ENCODE results near the gene HTD2. TPM values are rescaled to one million over a fixed set of nuclear protein-coding genes. Genes with fewer than 3 reads are reported as not detected.

HTD2 gene
- total and polyA plus RNA-seq, 9 of the 15 experiments (the other 6 are each of a cell fraction or from before 2014, with no cell fraction given): 1.8 to 22.8 (median 9.6) TPM

GRCh38 chr3:58334506-58334884 is 28.2 kb downstream of the HTD2 start:
- peak overlapping the region; percentile 64 for H3K27ac ChIP-seq (ENCODE audit: extremely low read depth, low read depth, low read length)
- peak overlapping the region; percentile 72; the same call in 1 of the 2 replicates for H3K4me3 ChIP-seq
- no peaks in the 10 kb centered on the region for H3K9me1 ChIP-seq (ENCODE audit: control insufficient read depth, insufficient read depth, low read length)
- no peaks in the 10 kb centered on the region for H4K20me1 ChIP-seq (replicated peaks; ENCODE audit: control insufficient read depth, insufficient read depth, low read length)
- ChIA-PET POLR2A (no interaction called here), CTCF (ENCODE audit: low intra/inter-chr PET ratio) (no interaction called here)
- DNase-seq (ENCODE audit: extremely low read depth in 1 of 4, low spot score in 3 of 4) (peak in 1 of 4 experiments; percentile 17), FAIRE-seq (peak; percentile 19), ATAC-seq (peak; percentile 50)
- peak overlapping the region in 1 of 2 experiments; percentile 63; a peak in 2 of 4 replicates for H3K9ac ChIP-seq (ENCODE audit: insufficient read depth in 1 of 2, low read depth in 2 of 2, low read length in 2 of 2)
- in situ Hi-C loops (cut with MboI): no loop called here
- intact Hi-C loops (cut with micrococcal nuclease): no loop called here
- H2AFZ ChIP-seq (ENCODE audit: low read depth, low read length): peak overlapping the region; percentile 71
- no peak for TF ChIP-seq KLF13 (tag; IDR thresholded peaks at IDR 0.05; ENCODE audit: borderline replicate concordance, low read depth)
- TF ChIP-seq PML (IDR thresholded peaks at IDR 0.05; ENCODE audit: low read length): no peak
- TF ChIP-seq ETV1 (tag; conservative IDR thresholded peaks at IDR 0.05; ENCODE audit: low read depth): no peak
- no peak for TF ChIP-seq REST (IDR thresholded peaks at IDR 0.05; ENCODE audit: borderline replicate concordance)
- TF ChIP-seq REST (CRISPR knock-in tag; IDR thresholded peaks at IDR 0.05; ENCODE audit: low read depth): no peak
- 0 out of 4 replicates have a peak, but pooled peaks of 1 of the 2 experiments have one; percentile 44 for TF ChIP-seq ZNF318 (IDR thresholded peaks at IDR 0.05; ENCODE audit: borderline replicate concordance in 1 of 2, low read depth in 1 of 2)
- H3K27me3 ChIP-seq (ENCODE audit: control insufficient read depth in 2 of 2, insufficient read depth in 2 of 2, low read length in 2 of 2): no peaks in the 10 kb centered on the region
- BruUV-seq (replicated peaks): no TSS peak
- no peaks in the 10 kb centered on the region for H3K36me3 ChIP-seq (ENCODE audit: control insufficient read depth, insufficient read depth, low read length)
- no peaks in the 10 kb centered on the region for H3K9me3 ChIP-seq (replicated peaks; ENCODE audit: control insufficient read depth, insufficient read depth, low read depth, low read length)
- H3K4me2 ChIP-seq (ENCODE audit: insufficient read depth, low read length): peak overlapping the region; percentile 90
- H3K4me1 ChIP-seq (replicated peaks in 1 of 2; ENCODE audit: control insufficient read depth in 2 of 2, insufficient read depth in 2 of 2, low read length in 2 of 2): peaks cover 15 to 16% of the 10 kb centered on the region in 2 experiments; a peak in 4 of 5 replicates
- peaks cover 28% of the 10 kb centered on the region for H3K79me2 ChIP-seq (ENCODE audit: control insufficient read depth, insufficient read depth, low read length)
- 9% methylated on average over 1 of the region's 1 CpG for WGBS (ENCODE audit: insufficient coverage, low coverage, missing lambda C conversion rate)

Data from K562 (cell line).